Renal pelvis (tissue), 4 donors: ENCODE data around the gene PITX2. TPM values are rescaled to one million over a fixed set of nuclear protein-coding genes. Genes with fewer than 3 reads are reported as not detected.
"Not testable (repeated sequence)": the region's sequence is repeated elsewhere in the genome, so short reads cannot be mapped to it uniquely, and the experiment has no call there.

Experiments used
- DNase-seq: peaks from one replicate; pipeline ENCODE4 v3.0.0-alpha.2; 2013
- polyA plus RNA-seq, 3 donors: library from polyadenylated mRNA; unstranded; fragments of 120-200 nt; gene quantifications; one replicate each; pipeline ENCODE4 v1.2.1, GENCODE V29; 2013; ENCODE audit not compliant: insufficient read length in 3 of 3

PITX2 gene
- polyA plus RNA-seq, 3 donors, result 2.9 to 5.4 (median 4.5) TPM

DNA sequence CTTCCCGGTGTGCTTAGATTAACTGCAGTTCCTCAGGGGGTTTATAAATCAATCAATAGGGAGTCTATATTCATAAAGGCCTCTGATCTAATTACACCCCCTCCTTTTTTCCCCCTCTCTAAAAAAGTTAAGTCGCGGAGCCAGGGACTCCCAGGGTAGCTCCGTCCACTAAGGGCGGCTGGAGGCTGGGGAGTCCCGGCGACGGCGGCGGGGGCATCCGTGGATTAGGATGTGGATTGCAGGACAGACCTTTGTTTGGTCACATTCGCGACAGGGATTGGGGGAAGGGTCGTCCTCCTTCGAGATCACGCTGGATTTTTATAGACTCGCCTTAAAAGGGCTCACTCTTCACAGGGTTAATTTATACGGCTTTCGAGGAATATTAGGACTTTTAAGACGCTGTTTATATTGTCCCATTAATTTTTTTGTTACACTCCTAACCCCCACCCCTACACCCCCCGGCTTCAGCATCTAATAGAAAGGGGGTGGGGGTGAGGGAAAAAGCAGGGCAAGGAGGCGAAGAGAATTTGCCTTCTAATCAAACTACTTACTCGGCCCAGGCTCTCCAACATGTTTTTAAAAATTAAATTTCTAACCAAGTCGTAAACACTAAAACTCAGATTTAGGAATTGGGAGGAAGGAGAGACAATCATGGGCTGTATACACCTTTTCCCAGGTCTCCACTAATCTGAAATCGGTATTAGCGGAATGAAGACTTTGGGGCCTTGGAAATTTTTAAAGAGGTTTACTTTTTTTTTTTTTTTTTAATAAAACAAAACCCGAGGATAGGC lies 8.5 kb downstream of the PITX2 start:
- DNase-seq, result no peak

DNA sequence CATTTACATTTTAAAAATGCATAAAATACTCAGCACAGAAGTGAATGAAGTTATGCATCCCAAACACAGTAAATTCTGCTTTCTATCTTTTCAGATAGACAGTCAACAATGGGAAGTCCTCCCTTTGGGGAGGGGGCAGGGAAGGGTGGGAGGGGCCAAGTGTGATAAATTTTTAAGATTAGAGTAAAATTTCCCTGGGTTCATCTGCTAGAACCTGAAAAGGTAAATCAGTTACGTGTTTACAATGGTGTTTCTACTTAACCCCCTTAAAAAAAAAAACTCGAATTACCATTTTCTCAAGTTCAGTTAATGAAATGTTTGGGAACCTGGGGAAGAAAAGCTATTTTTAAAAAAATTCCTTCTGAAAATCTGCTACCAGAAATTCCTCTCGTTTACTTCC lies 9.1 kb downstream of the PITX2 start:
- no peak for DNase-seq

DNA sequence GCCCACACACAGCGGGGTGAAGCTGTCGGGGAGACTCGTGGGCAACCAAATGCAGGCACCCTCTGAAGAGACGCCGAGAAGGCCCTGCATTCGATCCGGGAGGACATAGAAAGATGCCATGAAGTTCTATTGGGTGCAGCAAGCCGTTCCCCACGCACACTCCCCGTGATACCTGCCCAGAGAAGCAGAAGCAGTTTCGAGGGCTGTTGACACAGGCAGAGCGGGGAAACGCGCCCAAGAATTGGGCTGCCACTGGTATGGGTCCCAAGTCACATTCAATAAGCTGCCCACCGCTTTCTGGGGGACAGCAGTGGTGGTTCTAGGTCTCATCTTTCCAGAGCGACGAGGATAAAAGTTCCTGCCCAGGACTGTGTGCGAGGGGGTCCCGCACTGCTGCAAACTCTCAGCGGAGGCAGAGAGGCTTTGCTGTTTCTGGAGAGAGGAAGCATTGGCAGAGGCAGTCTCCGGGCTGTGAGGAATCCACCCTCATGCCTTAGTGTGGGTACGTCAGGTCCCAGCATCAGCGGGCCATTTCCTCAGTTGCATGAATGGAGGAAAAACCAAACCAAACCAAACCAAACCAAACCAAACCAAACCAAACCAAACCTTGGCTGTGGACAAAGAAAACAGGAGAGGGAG lies 10.1 kb downstream of the PITX2 start:
- DNase-seq, result no peak

DNA sequence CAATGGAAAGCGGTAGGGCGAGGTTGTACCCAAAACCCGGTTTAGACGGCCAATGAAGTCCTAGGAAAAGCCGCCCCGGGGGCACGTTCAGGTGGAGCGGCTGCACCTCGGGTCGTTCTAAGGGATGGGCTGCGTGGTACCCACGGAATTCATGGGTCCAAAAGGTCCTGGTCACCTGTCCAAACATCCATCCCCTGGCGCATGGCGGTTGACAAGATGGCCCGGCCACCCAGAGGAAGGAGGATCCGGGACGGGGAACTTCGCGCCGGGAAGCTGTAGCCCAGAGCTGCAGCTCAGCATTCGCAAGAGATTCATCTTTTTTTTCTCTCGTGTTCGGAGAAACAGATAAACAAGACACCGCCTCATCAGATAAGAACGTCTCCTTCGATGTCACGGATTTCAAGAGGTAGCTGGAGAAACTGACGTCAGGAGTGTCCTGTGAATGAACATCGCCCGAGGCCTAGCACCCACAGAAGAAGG lies 10.9 kb downstream of the PITX2 start:
- DNase-seq, result no peak

DNA sequence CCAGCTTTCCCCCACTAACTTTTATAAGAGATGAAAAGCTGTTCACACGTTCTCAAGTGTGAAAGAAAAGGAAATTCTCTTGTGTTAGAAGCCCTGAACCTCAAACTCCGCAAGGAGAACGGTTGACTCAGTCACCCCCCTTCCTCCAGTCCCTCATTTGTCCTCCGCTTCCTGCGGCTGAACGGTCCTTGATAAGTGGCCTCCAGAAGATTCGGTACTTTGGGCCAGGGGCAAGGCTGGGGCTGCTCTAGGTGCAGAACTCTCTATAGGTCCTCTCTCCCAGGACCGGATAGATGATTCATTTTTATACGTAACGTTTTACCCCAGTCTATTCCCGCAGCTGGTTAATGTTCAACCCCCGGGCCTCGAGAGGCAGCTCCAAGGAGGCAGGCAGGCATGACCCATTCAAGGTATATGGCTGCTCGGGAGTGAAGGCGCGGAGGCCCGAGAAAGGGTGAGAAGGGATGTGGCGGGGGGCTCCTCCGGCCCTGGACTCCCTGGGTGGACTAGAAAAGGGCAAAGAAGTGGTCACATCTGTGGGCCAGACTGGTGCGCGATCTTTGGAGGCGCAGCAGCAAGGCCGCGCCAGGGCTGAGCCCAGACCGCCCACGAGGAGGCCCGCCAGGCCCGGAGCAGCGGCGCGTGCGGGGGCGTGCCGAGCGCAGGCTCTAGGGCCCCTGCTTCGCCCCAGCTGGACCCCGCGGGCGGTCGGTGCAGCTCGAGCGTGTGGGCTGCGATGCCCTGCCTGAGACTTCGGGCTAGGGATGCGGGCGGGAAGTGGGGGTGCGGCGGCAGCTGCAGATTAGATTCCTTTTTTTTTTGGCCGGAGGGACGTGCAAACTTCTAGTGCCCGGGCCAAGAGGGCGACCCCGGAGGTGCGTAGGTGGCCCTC lies 11.7 kb downstream of the PITX2 start:
- peak; percentile 73 for DNase-seq

DNA sequence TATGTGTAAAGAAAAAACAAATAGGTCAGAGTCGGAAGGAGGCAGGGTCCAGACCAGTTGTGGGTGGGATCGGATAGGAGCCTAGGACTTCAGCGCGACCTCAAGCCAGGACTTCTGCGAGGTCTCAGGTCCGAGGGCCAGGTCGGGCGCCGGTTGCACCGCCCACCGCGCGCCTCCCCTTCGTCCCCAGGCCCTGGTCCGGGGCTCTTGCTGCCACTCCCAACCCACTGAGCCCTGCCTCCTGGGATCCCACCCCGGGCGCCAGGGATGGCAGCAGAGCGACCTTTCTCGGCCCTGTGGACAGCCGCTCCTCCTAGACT lies 12.3 kb downstream of the PITX2 start:
- DNase-seq, result no peak

DNA sequence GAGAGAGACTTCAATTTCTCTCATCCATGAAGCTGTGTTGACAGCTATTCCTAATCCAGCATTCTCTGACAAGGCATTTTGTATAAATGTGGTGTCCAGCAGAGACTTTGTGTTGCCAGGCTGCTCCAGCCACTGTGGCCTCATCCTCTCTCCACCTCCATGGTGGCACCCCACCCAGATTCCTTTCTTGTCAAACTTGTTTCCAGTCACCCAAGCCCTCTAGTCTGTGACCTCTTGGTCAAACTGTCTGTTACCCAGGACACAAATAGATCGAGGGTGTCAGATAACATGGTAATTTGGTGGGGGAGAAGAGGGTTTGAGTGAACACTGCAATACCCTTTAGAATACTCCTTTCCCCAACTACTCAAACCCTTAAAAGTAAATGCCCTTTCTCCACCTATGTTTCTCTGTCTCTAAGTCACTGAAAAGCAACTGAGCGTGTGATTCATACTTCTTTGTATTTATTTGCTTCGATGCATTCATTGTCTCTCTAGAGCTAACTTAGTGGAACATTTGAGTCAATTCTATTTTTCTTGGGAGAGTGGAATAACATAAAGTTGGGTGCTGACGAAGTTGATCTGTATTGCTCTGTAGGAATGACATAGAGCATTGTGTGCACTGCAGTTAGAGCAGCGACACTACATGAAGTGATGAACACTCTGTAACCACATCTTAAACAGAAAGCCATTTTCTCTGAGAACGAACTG lies 13.7 kb downstream of the PITX2 start:
- DNase-seq, result no peak

DNA sequence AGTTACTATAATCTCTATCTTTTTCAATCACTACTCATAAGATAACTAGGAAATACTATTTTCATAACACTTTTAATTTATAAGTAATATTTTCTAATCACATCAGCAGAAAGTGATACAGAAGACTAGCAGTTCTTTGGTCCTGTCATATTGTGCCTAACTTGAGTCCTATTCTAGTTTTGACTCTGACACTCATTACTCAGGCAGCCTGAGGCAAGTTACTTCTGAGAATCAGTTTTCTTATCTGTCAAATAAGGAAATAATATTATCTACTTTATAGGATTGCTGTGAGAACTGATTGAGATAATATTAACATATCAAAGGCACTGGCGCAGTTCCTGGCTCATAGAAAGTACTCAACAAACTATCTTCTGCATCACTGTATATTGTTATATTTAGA lies 17.8 kb downstream of the PITX2 start:
- no peak for DNase-seq

DNA sequence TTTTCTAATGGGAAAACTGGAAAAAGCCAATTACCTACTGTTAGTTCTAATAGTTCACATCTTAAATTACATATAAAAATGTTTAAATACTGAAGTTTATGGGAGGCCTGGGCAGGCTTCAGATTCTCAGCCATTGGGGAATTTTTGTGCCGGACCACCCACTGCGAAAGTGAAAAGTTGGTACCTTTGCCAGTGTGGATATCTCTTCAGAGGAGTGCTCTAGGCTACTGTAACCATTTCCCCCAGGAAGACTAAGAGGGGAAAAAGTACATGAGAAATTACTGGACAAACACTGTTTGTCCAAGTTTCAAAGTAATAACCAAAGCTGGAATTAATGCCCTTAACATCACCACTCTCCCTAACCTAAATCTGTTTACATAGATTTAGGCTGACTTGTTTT lies 20.8 kb downstream of the PITX2 start:
- DNase-seq, result no peak

DNA sequence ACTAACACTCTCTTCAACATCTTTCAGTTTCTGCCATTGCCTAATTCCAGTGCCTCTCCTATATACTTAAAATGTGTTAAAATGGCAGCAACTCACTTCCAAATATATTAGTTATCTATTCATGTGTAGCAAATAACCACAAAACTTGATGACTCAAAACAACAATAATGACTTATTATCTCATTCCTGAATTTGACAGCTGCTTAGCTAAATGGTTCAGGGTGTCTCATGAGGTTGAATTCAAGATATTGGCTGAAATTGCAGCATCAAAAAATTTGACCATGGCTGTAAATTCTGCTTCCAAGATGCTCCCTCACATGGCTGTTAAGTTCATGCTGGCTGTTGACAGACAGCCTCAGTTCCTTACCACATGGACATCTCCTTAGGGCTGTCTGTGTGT lies 25.3 kb downstream of the PITX2 start:
- no peak for DNase-seq

DNA sequence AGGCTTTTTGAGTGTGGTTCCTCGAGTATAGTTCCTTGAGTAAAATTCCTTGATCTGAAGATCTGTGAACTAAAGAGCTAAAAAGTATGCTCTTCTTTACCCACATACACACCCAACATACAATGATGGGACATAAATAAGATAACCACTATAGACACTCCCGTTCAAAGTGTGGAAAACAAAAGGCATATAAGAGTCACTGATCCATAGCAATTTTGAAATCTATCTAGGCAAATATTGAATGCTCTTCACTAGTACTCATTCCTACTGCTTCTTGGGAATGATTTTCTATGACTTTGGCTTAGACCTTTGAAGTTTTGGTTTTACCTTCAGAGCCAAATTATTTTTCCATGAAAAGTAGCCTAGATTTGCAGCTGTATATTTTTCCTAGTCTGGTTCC lies 26.4 kb downstream of the PITX2 start:
- DNase-seq, result no peak

DNA sequence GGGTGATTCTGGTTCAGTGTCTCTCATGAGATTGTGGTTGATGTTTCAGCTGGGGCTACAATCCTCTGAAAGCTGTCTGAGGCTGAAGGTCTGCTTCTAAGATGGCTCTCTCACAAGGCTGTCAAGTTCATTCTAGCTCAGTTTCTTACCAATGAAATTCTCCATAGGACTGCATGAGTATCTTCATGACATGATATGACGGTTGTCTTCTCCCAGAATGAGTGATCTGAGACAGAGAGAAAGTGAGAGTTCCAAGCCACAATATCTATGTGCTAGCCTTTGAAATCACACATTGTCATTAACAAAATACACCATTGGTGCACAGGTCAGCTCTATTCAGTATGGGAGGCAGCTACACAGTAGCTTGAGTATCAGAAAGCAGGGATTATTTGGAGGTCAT lies 27.3 kb downstream of the PITX2 start:
- no peak for DNase-seq

DNA sequence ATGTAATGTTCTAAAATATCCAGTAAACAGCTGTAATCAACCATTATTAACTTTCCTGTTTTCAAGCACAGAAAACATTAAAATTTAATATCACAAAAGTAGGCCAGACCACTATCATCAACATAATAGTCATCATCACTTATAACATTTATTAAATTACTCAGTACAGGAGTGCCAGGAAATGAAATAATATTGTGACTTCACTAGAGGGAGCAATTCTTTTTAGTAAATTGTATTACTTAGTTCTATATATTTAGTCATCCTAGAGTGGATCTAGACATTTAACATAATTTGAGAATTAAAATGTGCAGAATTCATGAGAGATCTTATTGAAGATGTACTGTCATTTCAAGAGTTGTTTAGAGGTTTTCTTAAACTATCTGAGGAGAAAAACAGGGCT lies 33.6 kb downstream of the PITX2 start:
- DNase-seq, result no peak

DNA sequence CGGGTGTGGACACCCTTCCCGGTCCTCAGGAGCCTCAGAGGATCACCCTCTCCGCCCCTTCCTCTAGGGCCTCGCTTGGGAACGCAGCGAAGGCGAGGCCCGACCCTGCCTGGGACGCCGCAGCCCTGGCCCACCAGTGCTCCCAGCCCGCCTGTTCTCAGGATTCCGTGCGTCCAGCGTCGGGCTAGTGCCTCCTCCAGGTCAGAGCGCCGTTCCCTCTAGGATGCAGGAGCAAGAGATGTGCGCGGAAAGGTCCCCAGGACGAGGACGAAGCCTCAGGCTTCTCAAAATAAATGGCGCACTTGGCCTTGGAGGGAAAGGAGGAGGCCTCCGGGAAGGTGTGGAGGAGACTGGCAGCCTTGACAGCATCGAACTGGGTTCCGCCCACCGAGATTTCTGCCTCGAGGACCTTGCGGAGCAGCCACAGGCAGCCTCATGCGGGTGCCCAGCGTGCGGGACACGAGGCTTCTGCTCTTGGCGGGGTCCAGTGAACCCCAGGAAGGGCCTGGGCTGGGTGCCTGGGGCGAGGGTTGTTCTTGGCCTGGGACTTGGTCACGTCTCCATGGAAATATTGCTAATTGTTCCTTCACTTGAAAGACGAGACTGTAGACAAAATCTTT lies 35.1 kb downstream of the PITX2 start:
- no peak for DNase-seq

DNA sequence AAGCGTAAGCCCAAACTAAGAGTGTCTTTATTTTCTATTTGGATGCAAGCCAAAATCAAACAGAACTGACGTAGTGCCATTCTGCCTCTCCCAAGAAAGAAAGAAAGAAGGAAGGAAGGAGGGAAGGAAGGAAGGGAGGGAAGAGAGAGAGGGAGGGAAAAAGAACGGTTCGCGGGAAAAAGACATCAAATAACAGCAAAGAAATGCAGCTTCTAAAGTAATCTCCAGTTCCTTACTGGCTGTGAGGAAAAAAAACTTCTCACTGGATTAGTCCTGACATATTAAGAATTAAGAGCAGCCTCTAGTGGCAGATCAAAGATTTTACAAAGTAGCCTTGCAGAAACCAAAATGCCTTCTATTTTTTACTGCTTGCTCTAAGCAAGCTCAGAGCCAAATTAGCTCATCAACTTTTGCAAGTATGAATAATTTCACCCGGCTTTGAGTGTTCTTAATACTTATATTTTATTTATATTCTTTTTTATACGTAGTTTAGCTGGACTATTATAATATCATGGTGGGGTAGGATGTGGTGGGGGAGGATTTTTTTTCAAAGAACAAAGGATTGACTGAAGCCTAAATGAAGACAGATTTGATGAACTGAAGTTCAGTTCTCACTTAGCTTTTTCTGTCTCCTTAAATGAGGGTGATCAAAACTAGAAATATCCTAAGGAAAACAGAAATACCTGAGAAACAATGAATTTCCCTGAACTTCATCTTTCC lies 36.6 kb downstream of the PITX2 start:
- DNase-seq, result peak; percentile 42

DNA sequence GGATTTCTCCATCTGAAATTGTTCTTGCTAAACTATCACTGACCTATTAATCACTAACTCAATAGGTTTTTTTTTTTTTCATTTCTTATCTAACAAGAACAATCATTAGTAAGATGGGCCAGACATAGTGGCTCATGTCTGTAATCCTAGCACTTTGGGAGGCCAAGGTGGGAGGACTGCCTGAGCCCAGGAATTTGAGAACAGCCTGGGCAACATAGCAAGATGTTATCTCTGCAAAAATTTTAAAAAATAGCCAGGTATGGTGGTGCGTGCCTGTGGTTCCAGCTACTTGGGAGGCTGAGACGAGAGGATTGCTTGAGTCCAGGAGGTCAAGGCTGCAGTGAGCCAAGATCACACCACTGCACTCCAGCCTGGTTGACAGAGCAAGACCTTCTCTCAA lies 46.2 kb downstream of the PITX2 start:
- DNase-seq, result not testable (repeated sequence)
